Measurements from ENCODE around the gene SLC35C1. TPM values are rescaled to one million over a fixed set of nuclear protein-coding genes. Genes with fewer than 3 reads are reported as not detected.
A peak's percentile ranks its signal among the peaks of the same experiment; 100 is the strongest.

SLC35C1 gene
- total and polyA plus RNA-seq, 9 of the 15 experiments (the other 6 are each of a cell fraction or from before 2014, with no cell fraction given), result 0.65 to 13.1 (median 2.4) TPM

DNA sequence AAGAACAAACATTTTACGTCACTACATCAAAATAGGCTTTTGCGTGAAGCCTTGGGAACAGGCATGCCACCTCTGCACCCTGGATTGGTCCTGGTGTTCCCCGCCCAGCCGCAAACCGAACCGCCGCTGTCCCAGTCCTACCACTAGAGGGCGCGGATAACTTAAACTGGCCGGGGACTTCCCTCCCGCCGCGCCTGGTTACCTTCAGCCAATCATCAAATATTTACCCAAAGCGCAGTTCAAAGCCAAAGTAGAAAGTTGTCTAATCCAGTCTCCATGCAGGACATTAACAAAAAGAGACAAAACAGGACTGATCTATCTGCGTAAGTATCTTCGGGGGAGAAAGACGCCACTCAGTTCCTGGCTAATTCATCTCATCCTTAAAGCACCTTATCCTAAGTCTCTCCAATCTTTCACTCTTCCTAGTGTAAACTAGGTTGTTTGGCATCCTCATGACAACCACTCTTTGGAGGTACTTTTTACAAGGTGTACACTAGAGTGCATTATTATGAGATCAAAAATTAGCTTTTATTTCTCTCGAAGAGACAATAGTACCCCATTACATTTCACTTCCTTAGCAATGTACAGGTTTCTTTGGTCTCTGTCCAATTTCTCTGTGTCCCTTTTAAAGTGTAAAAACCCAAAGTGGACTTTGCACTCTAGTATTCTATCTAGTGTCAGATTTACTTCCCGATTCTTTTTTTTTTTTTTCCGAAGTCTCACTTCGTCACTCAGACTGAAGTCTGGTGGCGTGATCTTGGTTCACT lies 38.4 kb downstream of the SLC35C1 start (continued):
- TF ChIP-seq, protein P1, sequence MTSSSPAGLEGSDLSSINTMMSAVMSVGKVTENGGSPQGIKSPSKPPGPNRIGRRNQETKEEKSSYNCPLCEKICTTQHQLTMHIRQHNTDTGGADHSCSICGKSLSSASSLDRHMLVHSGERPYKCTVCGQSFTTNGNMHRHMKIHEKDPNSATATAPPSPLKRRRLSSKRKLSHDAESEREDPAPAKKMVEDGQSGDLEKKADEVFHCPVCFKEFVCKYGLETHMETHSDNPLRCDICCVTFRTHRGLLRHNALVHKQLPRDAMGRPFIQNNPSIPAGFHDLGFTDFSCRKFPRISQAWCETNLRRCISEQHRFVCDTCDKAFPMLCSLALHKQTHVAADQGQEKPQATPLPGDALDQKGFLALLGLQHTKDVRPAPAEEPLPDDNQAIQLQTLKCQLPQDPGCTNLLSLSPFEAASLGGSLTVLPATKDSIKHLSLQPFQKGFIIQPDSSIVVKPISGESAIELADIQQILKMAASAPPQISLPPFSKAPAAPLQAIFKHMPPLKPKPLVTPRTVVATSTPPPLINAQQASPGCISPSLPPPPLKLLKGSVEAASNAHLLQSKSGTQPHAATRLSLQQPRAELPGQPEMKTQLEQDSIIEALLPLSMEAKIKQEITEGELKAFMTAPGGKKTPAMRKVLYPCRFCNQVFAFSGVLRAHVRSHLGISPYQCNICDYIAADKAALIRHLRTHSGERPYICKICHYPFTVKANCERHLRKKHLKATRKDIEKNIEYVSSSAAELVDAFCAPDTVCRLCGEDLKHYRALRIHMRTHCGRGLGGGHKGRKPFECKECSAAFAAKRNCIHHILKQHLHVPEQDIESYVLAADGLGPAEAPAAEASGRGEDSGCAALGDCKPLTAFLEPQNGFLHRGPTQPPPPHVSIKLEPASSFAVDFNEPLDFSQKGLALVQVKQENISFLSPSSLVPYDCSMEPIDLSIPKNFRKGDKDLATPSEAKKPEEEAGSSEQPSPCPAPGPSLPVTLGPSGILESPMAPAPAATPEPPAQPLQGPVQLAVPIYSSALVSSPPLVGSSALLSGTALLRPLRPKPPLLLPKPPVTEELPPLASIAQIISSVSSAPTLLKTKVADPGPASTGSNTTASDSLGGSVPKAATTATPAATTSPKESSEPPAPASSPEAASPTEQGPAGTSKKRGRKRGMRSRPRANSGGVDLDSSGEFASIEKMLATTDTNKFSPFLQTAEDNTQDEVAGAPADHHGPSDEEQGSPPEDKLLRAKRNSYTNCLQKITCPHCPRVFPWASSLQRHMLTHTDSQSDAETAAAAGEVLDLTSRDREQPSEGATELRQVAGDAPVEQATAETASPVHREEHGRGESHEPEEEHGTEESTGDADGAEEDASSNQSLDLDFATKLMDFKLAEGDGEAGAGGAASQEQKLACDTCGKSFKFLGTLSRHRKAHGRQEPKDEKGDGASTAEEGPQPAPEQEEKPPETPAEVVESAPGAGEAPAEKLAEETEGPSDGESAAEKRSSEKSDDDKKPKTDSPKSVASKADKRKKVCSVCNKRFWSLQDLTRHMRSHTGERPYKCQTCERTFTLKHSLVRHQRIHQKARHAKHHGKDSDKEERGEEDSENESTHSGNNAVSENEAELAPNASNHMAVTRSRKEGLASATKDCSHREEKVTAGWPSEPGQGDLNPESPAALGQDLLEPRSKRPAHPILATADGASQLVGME (CRISPR knock-in tag; IDR thresholded peaks at IDR 0.05), result no peak
- TF ChIP-seq CTBP1 (IDR thresholded peaks at IDR 0.05; ENCODE audit: borderline replicate concordance) (peak; percentile 33; the same call in 1 of the 2 replicates), TCF7L2 (IDR thresholded peaks at IDR 0.05; ENCODE audit: low read depth, low read length) (no peak), RB1 (IDR thresholded peaks at IDR 0.05; ENCODE audit: low read depth) (peak; percentile 86), ZNF239 (CRISPR knock-in tag; IDR thresholded peaks at IDR 0.05) (no peak), NUFIP1 (IDR thresholded peaks at IDR 0.05; ENCODE audit: partially characterized antibody) (no peak), TCFL5 (CRISPR knock-in tag; conservative IDR thresholded peaks at IDR 0.05) (no peak), SPI1 (IDR thresholded peaks at IDR 0.05; ENCODE audit: borderline replicate concordance, low read depth, low read length) (peak; percentile 73)
- TF ChIP-seq, protein P2, sequence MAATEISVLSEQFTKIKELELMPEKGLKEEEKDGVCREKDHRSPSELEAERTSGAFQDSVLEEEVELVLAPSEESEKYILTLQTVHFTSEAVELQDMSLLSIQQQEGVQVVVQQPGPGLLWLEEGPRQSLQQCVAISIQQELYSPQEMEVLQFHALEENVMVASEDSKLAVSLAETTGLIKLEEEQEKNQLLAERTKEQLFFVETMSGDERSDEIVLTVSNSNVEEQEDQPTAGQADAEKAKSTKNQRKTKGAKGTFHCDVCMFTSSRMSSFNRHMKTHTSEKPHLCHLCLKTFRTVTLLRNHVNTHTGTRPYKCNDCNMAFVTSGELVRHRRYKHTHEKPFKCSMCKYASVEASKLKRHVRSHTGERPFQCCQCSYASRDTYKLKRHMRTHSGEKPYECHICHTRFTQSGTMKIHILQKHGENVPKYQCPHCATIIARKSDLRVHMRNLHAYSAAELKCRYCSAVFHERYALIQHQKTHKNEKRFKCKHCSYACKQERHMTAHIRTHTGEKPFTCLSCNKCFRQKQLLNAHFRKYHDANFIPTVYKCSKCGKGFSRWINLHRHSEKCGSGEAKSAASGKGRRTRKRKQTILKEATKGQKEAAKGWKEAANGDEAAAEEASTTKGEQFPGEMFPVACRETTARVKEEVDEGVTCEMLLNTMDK (IDR thresholded peaks at IDR 0.05; ENCODE audit: borderline replicate concordance, insufficient read depth, low read depth, low read length, poor library complexity, severe bottlenecking), result peak; percentile 53
- TF ChIP-seq, protein P3, sequence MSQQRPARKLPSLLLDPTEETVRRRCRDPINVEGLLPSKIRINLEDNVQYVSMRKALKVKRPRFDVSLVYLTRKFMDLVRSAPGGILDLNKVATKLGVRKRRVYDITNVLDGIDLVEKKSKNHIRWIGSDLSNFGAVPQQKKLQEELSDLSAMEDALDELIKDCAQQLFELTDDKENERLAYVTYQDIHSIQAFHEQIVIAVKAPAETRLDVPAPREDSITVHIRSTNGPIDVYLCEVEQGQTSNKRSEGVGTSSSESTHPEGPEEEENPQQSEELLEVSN (IDR thresholded peaks at IDR 0.05; ENCODE audit: borderline replicate concordance in 1 of 2, extremely low read depth in 1 of 2, insufficient read depth in 1 of 2, insufficient read length in 1 of 2, low read depth in 1 of 2, low read length in 1 of 2, poor library complexity in 1 of 2, severe bottlenecking in 1 of 2), result peak in 1 of 2 experiments; percentile 63
- TF ChIP-seq, protein P4, sequence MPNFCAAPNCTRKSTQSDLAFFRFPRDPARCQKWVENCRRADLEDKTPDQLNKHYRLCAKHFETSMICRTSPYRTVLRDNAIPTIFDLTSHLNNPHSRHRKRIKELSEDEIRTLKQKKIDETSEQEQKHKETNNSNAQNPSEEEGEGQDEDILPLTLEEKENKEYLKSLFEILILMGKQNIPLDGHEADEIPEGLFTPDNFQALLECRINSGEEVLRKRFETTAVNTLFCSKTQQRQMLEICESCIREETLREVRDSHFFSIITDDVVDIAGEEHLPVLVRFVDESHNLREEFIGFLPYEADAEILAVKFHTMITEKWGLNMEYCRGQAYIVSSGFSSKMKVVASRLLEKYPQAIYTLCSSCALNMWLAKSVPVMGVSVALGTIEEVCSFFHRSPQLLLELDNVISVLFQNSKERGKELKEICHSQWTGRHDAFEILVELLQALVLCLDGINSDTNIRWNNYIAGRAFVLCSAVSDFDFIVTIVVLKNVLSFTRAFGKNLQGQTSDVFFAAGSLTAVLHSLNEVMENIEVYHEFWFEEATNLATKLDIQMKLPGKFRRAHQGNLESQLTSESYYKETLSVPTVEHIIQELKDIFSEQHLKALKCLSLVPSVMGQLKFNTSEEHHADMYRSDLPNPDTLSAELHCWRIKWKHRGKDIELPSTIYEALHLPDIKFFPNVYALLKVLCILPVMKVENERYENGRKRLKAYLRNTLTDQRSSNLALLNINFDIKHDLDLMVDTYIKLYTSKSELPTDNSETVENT (CRISPR knock-in tag; IDR thresholded peaks at IDR 0.05), result no peak

Data from K562 (cell line).